Endothelial cell of umbilical vein (primary cell): ENCODE data around the gene ABCA7. TPM values are rescaled to one million over a fixed set of nuclear protein-coding genes. Genes with fewer than 3 reads are reported as not detected.
A peak's percentile ranks its signal among the peaks of the same experiment; 100 is the strongest.

Source experiments
- BruUV-seq: library from RNA; stranded (reverse); fragments of 400-500 nt; replicated peaks from 2 replicates; lab custom pipeline; 2021; lab: Mats Ljungman, UMichigan
- CTCF ChIA-PET: fragments of 300-600, 350-600 bp; sonication (Branson Sonifier 250); formaldehyde crosslinking; loops from one replicate; lab custom pipeline; 2021; ENCODE audit warnings: antibody characterized with exemption, inconsistent platforms; lab: Charles Lee
- POLR2A ChIA-PET: fragments of 300-600, 350-600 bp; sonication (Branson Sonifier 250); formaldehyde crosslinking; loops from one replicate; lab custom pipeline; 2021; ENCODE audit warnings: antibody characterized with exemption, inconsistent platforms; lab: Charles Lee
- DNase-seq: peaks from one replicate; pipeline ENCODE4 v3.0.0-alpha.2; 2011; ENCODE audit warnings: low read depth, low spot score
- FAIRE-seq: peaks from 2 replicates; lab custom pipeline; 2011; peaks lifted over from hg19 to GRCh38; lab: Jason Lieb, UNC
- H2AFZ ChIP-seq: 2 replicates; pipeline ENCODE4 v1.6.0; 2012; ENCODE audit warnings: low read depth, low read length, control low read depth, inconsistent platforms
- H3K27ac ChIP-seq: 2 replicates; pipeline ENCODE4 v1.5.1; 2011; ENCODE audit warnings: low read depth, mild to moderate bottlenecking, control low read depth, low read length, moderate library complexity; ENCODE audit not compliant: insufficient read depth
- H3K27me3 ChIP-seq, 2 experiments: 2 replicates each; pipeline versions ENCODE4 v1.6.0 to v1.6.1; 2011; ENCODE audit warnings: low read length in 2 of 2, mixed read lengths in 1 of 2; ENCODE audit not compliant: control insufficient read depth in 2 of 2, insufficient read depth in 2 of 2
- H3K36me3 ChIP-seq, 2 experiments: 2 replicates in 1 of 2; 3 replicates in 1 of 2; pipeline ENCODE4 v1.5.1; 2011; ENCODE audit warnings: low read length in 2 of 2, mild to moderate bottlenecking in 1 of 2, moderate library complexity in 1 of 2; ENCODE audit not compliant: control insufficient read depth in 2 of 2, insufficient read depth in 2 of 2; ENCODE audit errors: extremely low read depth in 1 of 2
- H3K4me1 ChIP-seq: 3 replicates; pipeline ENCODE4 v1.5.1; 2011; ENCODE audit warnings: mild to moderate bottlenecking, low read length; ENCODE audit not compliant: control insufficient read depth, insufficient read depth; ENCODE audit errors: extremely low read depth
- H3K4me2 ChIP-seq: 2 replicates; pipeline ENCODE4 v1.6.1; 2011; ENCODE audit warnings: low read length, control low read depth, mixed read lengths; ENCODE audit not compliant: insufficient read depth
- H3K4me3 ChIP-seq, 3 experiments: fragments of 200-600 bp in 1 of 3; sonication (generic), shearing (Covaris generic) in 1 of 3; replicated peaks in 1 of 3; 2 replicates each; pipeline ENCODE4 v1.5.1; 2011 to 2016; ENCODE audit warnings: control low read depth in 3 of 3, low read length in 3 of 3, mild to moderate bottlenecking in 2 of 3, inconsistent platforms in 1 of 3, low read depth in 1 of 3, moderate library complexity in 1 of 3; ENCODE audit not compliant: insufficient read depth in 1 of 3
- H3K79me2 ChIP-seq: 2 replicates; pipeline ENCODE4 v1.6.0; 2012; ENCODE audit warnings: low read length, inconsistent platforms; ENCODE audit not compliant: control insufficient read depth, insufficient read depth
- H3K9ac ChIP-seq: replicated peaks from 2 replicates; pipeline ENCODE3; 2011; ENCODE audit warnings: low read length, control low read depth; ENCODE audit not compliant: insufficient read depth; ENCODE audit errors: extremely low read depth
- H3K9me1 ChIP-seq: replicated peaks from 3 replicates; pipeline ENCODE4 v1.6.0; 2011; ENCODE audit warnings: mild to moderate bottlenecking, low read length; ENCODE audit not compliant: control insufficient read depth, insufficient read depth; ENCODE audit errors: extremely low read depth
- H3K9me3 ChIP-seq: replicated peaks from 2 replicates; pipeline ENCODE4 v1.5.1; 2012; ENCODE audit warnings: low read length, inconsistent platforms; ENCODE audit not compliant: control insufficient read depth, insufficient read depth
- H4K20me1 ChIP-seq: replicated peaks from 2 replicates; pipeline ENCODE3; 2011; ENCODE audit warnings: mild to moderate bottlenecking, low read length; ENCODE audit not compliant: control insufficient read depth, insufficient read depth; ENCODE audit errors: extremely low read depth
- EZH2 ChIP-seq: IDR thresholded peaks from 2 replicates; pipeline ENCODE4 v1.6.1; 2012; ENCODE audit warnings: borderline replicate concordance, low read depth, mild to moderate bottlenecking, moderate library complexity, low read length, inconsistent platforms; ENCODE audit not compliant: severe bottlenecking
- GATA2 ChIP-seq: IDR thresholded peaks from 2 replicates; pipeline ENCODE4 v1.7.0; 2011; ENCODE audit warnings: low read depth, mild to moderate bottlenecking, moderate library complexity, mixed read lengths, low read length; ENCODE audit not compliant: insufficient read length, insufficient read depth
- POLR2A ChIP-seq: IDR thresholded peaks from 2 replicates; pipeline ENCODE4 v1.6.1; 2012; ENCODE audit warnings: low read depth, mild to moderate bottlenecking, control low read depth, low read length
- POLR2AphosphoS5 ChIP-seq: IDR thresholded peaks from 2 replicates; pipeline ENCODE4 v1.6.1; 2012; ENCODE audit warnings: low read depth, mild to moderate bottlenecking, control low read depth, low read length, moderate library complexity; ENCODE audit not compliant: insufficient read depth
- dilution Hi-C: fragments of 300-500 bp; cut with MboI; formaldehyde crosslinking; loops from one replicate; pipeline ENCODE4 v1.15.0; 2019; ENCODE audit warnings: low sequenced_read_pairs; ENCODE audit not compliant: extremely low pct_ligation_motif_present
- intact Hi-C: fragments of 100-400 bp; cut with micrococcal nuclease; formaldehyde crosslinking; loops from one replicate; pipeline ENCODE4 v1.10.0; 2022
- polyA plus RNA-seq, 4 experiments: library from polyadenylated mRNA; depleted of rRNA in 3 of 4; stranded (reverse) in 3 of 4; unstranded in 1 of 4; fragments of >200 nt; gene quantifications; 2 replicates each; pipeline versions ENCODE4 v1.2.1 to v1.2.3, GENCODE V29; 2011 to 2012; ENCODE audit warnings: missing spikeins in 1 of 4
- total RNA-seq: library from RNA; stranded (reverse); gene quantifications from 2 replicates; pipeline ENCODE4 v1.2.3, GENCODE V29; 2021
- TF ChIP-seq, protein P1 (sequence below), 2 donors: IDR thresholded peaks; 1 replicate in 1 of 2; 2 replicates in 1 of 2; pipeline ENCODE4 v1.5.1; 2011; ENCODE audit warnings: low read length in 2 of 2, mild to moderate bottlenecking in 2 of 2, moderate library complexity in 2 of 2, control low read depth in 1 of 2, inconsistent platforms in 1 of 2, low read depth in 1 of 2; ENCODE audit not compliant: insufficient read depth in 1 of 2; ENCODE audit errors: extremely low read depth in 1 of 2

The ABCA7 gene
- total and polyA plus RNA-seq, 2 donors (not counting 3 experiments of a cell fraction or from before 2014, with no cell fraction given) = 5.7 to 9.8 TPM

DNA sequence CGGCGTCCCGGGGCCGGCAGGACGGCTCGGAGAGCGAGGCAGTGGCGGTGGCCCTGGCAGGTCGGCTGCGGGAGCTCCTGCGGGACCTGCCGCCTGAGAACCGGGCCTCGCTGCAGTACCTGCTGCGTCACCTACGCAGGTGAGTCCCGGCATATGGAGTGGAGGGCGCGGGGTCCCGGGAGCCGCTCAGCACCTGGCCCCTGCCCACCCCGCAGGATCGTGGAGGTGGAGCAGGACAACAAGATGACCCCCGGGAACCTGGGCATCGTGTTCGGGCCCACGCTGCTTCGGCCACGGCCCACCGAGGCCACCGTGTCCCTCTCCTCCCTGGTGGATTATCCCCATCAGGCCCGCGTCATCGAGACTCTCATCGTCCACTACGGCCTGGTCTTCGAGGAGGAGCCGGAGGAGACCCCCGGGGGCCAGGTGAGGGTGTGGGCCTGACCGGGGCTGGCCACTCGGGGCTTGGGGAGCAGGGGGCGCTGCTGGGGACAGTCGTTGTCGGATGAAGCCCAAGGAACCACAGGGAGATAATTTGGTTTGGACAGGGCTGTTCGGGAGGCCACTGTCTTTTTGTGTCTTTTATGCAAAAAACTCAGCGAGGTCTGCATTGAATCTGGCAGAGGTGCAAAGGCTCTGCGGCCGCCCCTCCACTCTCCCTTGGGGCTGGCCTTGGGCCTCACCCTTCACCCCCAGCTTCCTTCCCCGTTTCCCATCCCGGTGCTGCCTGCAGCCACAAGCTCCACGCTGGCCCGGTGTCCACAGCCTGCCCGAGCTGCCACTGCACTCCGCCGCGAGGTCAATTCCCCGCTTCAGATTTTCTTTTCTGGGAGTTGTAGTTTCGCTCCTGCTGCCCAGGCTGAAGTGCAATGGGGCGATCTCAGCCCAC, 43.3 kb downstream of the ABCA7 start:
- no peak for DNase-seq
- Histone ChIP-seq H3K4me3 (no peak overlapping the region), H3K79me2 (no peaks in the 10 kb centered on the region), H3K9me1 (no peaks in the 10 kb centered on the region), H3K36me3 (peaks cover 3 to 5% of the 10 kb centered on the region in 2 experiments), H3K9me3 (no peaks in the 10 kb centered on the region), H4K20me1 (no peaks in the 10 kb centered on the region), H3K4me1 (no peaks in the 10 kb centered on the region), H3K27me3 (no peaks in the 10 kb centered on the region), H3K9ac (no peak overlapping the region), H2AFZ (no peak overlapping the region), H3K27ac (no peak overlapping the region), H3K4me2 (no peak overlapping the region)
- TF ChIP-seq POLR2AphosphoS5 (no peak), POLR2A (peak; percentile 18), GATA2 (no peak), EZH2 (no peak)
- TF ChIP-seq, protein P1, sequence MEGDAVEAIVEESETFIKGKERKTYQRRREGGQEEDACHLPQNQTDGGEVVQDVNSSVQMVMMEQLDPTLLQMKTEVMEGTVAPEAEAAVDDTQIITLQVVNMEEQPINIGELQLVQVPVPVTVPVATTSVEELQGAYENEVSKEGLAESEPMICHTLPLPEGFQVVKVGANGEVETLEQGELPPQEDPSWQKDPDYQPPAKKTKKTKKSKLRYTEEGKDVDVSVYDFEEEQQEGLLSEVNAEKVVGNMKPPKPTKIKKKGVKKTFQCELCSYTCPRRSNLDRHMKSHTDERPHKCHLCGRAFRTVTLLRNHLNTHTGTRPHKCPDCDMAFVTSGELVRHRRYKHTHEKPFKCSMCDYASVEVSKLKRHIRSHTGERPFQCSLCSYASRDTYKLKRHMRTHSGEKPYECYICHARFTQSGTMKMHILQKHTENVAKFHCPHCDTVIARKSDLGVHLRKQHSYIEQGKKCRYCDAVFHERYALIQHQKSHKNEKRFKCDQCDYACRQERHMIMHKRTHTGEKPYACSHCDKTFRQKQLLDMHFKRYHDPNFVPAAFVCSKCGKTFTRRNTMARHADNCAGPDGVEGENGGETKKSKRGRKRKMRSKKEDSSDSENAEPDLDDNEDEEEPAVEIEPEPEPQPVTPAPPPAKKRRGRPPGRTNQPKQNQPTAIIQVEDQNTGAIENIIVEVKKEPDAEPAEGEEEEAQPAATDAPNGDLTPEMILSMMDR (IDR thresholded peaks at IDR 0.05; ENCODE audit: extremely low read depth in 1 of 2, insufficient read depth in 1 of 2, low read depth in 1 of 2, low read length in 2 of 2) = no peak
- FAIRE-seq = no peak
- ChIA-PET POLR2A (interaction anchor here (0.8 to 1.0 kb wide), 2 partner anchors 21 to 55 kb away, joined by 3 to 5 read pairs; partner anchors contain the start of gene GPX4), CTCF (interaction anchor here (1.2 to 3.7 kb wide), 3 partner anchors 10 to 30 kb away, joined by 3 to 14 read pairs (median 7); no protein-coding TSS in a partner anchor)
- BruUV-seq = no TSS peak
- dilution Hi-C loops = no loop called here
- intact Hi-C loops = no loop called here
